PC-3 (cell line): Measurements from ENCODE around the gene GCG.

ENCODE experiments used
- EZH2 ChIP-seq: fragments of 300-600 bp; sonication (generic); IDR thresholded peaks from one replicate; pipeline ENCODE4 v1.6.1; 2017; ENCODE audit warnings: antibody characterized with exemption, mild to moderate bottlenecking, low read length; ENCODE audit not compliant: unreplicated experiment
- EZH2phosphoT487 ChIP-seq: fragments of 300-600 bp; sonication (generic); IDR thresholded peaks from 2 replicates; pipeline ENCODE4 v1.6.1; 2018; ENCODE audit warnings: mild to moderate bottlenecking, antibody characterized with exemption, low read length, borderline replicate concordance
- TF ChIP-seq, protein P1 (sequence below): fragments of 300-600 bp; sonication (generic); conservative IDR thresholded peaks from 2 replicates; pipeline ENCODE4 v1.5.1; 2017; ENCODE audit warnings: antibody characterized with exemption, low read depth, mild to moderate bottlenecking, low read length

DNA sequence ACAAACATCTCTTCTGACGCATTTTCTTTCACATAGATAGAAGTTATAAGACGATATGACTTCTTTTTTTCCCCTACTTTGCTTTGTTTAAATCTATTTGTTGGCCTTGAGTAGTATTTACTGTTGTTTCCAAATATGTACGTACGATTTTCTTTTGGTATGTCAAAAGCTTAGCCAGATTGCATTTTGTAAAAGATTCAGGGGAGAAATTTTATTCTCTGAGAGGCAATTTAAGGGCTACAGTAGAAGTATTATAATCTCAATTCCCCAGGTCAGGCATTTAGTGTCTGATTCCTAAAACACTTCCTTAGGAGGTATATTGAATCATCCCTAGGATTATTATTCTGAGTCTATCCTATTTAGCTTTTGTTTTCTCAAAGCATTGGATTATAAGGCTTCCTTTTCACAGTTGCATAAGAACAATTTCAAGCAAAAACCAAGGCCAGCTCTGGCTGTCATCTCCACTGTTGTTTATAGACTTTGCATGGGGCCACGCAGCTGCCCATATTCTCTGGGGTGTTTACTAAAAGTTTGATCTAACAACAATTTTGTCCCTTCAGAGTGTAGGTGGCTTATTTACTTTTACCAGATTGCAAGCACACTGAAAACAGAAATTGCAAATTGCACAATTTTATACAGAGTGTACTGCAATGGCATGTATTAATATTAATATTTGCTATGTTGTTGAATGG is 33.6 kb upstream of the GCG start:
- TF ChIP-seq, protein P1, sequence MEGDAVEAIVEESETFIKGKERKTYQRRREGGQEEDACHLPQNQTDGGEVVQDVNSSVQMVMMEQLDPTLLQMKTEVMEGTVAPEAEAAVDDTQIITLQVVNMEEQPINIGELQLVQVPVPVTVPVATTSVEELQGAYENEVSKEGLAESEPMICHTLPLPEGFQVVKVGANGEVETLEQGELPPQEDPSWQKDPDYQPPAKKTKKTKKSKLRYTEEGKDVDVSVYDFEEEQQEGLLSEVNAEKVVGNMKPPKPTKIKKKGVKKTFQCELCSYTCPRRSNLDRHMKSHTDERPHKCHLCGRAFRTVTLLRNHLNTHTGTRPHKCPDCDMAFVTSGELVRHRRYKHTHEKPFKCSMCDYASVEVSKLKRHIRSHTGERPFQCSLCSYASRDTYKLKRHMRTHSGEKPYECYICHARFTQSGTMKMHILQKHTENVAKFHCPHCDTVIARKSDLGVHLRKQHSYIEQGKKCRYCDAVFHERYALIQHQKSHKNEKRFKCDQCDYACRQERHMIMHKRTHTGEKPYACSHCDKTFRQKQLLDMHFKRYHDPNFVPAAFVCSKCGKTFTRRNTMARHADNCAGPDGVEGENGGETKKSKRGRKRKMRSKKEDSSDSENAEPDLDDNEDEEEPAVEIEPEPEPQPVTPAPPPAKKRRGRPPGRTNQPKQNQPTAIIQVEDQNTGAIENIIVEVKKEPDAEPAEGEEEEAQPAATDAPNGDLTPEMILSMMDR: no peak
- TF ChIP-seq EZH2 (no peak), EZH2phosphoT487 (no peak)
